Measurements from ENCODE around the gene REV3L.
"Not testable (repeated sequence)": the region's sequence is repeated elsewhere in the genome, so short reads cannot be mapped to it uniquely, and the experiment has no call there.

The REV3L gene

DNA sequence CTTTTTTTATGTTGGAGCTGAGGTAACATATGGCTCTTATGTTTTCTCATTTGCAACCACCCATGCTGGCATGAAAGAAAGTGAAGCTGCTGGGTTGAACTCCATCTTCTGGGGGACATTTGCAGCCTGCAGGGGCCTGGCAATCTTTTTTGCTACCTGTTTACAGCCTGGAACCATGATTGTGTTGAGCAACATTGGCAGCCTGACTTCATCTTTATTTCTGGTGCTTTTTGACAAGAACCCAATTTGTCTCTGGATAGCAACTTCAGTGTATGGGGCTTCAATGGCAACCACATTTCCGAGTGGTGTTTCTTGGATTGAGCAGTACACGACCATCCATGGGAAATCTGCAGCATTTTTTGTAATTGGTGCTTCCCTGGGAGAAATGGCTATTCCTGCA is 216.7 kb downstream of the REV3L start:
- no peak for DNase-seq

DNA sequence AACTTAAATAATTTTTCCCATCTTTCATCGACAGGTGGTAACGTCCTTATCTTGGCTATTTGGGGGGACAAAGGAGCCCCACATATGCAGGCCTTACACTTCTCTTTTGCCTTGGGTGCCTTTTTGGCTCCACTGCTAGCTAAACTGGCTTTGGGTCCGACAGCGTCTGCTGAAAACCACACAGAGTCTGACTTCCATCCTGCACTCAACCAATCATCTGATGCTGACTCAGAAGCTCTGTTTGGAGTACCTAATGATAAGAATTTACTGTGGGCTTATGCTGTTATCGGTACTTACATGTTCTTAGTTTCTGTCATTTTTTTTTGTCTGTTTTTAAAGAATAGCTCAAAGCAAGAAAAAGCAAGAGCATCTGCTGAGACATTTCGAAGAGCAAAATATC is 217.2 kb downstream of the REV3L start:
- DNase-seq, result peak in 1 of 51 donors; percentile 11

DNA sequence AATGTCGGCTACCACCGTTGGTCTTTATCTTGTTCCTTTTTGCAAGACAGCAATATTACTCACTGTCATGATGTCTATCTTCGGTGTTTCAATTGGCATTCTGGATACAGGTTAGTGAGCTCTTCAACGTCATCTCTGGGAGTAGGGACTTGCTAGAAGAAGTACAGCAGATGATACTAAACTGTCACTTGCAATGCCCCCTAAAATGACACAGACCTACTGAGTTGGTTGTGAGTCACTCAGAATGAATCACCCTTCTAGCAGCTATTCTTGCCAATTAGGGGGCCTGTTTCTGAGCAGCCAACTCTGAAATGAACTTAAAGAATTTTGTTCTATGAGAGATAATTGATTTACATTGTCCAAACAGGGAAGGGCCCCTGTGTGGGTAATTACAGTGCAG is 219.2 kb downstream of the REV3L start:
- DNase-seq, result peak in 2 of 51 donors; percentile 20 to 22

DNA sequence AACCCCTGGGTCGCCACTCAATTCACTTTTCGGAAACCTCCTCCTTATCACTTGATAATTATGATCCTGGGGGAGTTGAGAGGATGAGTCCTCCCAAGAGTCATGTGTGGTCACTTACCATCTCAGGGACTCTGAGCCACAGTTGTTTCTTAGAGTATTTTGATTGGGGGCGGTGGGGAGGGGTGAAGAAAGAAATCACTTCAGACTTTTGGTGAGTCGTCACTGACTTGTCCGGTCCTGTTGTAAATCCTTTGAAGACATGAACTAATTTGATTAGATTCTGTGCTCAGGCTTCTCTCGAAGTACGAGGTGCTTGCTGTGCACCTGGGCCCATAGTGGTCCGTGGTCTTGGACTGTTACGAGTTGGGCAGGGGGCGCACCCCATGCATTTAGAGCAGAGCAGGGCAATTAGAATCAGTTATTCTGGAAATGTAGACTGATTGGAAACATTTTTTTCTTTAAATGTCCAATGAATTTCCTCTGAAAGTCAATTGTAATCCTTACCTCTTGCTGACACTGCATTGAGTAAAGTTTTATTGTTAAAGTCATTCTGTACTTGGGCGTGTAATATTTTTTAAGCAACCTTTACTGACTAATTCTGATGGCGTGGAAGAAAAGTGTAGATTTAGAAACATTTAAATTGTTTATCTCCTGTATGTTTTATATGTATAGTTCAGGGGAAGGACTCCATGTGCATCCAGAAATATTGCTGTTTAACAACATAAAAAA is 222.3 kb downstream of the REV3L start:
- no peak for DNase-seq

DNA sequence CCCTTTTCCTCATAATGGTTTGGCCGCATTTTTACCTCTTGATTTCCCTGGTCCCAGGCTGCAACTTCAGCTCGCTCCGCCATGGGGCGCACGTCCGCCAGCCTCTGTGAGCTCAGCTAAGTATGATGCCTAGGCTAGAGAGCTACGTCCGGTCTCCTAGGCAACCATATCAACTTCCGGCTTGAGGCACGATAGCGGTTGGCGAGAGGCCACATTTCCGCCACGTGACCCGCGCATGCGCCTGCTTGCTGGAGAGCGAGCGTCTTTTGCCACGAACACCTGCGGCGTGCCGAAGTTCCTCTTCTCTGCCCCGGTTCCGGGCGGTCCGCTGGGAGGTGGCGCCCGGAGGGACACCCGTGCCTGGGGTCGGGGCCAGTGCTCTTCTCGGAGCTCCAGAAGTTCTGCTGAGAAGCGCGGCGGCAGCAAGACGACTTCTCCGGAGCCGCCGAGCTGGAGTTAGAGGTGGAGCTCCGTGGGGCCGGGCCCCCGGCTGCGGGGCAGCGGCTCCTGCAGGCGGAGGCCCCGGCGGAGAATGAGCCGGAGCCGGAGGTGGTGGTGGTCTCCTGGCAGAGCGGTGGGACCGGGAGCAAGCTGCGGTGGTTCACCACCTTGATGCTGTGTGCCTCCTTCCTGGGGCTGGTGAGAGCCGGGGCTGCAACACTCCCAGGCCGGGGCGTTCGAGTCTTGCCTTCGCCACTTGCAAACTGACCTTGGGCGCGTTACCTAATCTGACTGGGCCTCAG is 223.8 kb downstream of the REV3L start:
- peak; percentile 76 to 99 (median 95) for DNase-seq

DNA sequence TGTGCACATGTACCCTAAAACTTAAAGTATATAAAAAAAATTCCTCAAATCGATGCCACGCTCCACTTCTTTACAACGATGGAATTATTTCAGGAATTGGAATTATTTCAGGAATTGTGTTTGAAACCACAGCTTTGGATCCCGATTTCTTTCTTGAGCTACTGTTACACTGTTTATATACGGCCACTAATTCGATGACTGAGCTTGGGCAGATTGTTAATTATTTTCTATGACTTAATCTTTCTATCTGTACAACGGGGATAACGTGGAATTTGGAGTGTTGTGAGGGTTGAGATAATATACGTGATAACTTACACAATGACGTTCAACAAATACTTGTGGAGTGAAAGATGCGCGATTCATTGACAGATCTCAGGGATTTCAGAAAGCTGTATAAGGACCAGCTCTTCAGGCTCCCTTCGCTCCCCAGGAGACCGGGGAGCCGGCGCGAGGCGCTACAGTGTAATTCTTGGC is 224.4 kb downstream of the REV3L start:
- DNase-seq, result no peak

DNA sequence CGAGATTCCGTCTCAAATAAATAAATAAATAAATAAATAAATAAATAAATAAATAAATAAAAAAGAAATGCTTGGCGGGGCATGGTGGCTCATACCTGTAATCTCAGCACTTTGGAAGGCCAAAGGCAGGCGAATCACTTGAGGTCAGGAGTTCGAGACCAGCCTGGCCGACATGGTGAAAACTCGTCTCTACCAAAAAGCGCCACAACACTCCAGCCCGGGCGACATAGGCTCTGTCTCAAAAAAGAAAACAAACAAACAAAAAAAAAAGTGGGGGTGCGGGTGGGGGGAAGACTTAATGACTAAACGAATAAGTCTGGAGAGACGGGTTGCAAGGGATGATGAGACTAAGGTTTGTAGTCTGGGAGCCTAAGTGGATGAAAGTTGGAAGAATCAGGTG is 225.0 kb downstream of the REV3L start:
- no peak for DNase-seq

DNA sequence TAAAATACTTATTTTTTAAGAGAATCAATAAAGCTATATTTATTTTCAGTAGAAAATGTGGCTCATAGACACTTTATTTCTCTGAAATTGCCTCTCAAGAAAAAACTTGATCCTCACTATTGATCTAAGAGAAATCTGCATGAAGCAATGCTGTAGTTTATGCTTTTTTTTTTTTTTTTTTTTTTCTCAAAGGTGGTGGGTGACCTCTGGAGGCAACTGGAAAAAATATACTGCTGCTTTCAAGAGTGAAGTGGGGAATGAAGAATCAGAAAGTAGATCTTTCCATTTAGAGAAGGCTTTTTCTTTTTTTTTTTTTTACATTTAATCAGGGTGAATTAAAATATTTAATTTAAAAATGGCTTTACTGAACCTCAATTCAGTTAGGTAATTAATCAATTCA is 226.4 kb downstream of the REV3L start:
- no peak for DNase-seq

DNA sequence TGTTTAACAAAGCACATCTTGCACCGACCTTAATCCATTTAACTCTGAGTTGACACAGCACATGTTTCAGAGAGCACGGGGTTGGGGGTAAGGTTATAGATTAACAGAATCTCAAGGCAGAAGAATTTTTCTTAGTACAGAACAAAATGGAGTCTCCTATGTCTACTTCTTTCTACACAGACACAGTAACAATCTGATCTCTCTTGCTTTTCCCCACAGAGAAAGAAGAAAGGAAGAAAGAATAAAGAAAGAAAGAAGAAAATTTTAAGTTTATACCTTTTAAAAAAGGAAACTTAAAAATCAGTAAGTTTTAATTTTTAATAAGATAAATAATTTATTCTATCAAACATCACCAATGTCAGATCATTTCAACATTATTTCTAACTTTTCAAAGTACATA is 227.2 kb downstream of the REV3L start:
- not testable (repeated sequence) for DNase-seq

DNA sequence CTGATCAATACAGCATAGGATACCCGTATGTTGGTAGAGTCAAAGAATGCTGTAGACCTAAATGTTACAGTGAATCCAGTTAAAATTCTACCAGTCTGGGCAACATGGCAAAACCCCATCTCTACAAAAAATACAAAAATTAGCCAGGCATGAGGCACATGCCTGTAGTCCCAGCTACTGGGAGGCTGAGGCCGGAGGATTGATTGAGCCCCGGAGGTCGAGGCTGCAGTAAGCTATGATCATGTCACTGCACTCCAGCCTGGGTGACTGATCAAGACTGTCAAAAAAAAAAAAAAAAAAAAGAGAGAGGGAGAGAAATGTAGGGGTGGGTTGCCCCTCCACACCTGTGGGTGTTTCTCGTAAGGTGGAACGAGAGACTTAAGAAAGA is 228.2 kb downstream of the REV3L start:
- DNase-seq, result no peak

DNA sequence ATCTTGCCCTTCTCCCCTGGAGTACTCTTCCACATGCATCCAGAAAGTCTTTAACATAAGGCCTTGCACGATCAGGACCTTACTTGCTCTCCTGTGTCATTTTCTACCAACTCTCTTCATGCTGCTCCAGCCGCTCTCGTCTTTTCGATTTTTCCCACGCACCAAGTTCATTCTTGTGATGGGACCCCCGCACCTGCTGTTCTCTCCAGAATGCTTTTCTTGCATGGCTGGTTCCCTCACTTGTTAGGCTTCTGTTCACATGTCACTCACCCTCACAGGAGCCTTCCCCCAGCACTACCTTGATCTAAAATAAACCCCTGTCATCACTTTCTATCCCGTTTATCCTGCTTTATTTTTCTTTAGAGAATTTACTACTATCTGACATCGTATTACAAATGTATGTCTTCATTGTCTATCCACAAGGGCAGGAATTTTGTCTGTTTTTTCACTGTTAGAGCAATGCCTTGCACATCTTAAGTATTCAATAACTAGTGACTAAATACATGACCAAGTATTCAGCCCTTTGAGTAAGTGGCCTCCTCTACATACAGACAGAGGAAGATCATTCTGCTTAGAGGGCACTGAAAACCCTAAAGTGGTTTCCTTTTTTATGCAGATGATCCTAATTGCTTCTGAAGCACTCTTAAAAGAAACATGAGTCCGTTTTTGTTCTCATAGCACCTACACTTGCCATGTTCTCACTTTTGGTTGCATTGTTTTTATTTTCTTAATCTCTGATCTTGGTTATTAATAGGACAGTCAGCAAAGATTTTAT is 228.8 kb downstream of the REV3L start:
- no peak for DNase-seq

DNA sequence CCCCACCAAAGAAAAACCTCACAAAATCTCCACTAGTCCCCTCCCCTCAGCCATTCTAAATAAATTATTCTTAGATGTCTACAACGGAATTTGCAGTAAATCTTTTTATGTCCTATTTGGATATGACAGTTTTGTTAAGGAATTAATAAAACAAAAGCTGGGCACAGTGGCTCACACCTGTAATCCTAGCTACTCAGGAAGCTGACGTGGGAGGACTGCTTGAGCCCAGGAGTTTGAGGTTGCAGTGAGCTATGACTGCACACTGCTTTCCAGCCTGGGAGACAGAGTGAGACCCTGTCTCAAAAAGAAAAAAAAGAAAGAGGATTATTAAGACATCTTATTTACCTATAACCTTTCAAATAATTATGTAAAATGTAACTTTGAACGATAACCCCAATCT is 230.3 kb downstream of the REV3L start:
- DNase-seq, result no peak

DNA sequence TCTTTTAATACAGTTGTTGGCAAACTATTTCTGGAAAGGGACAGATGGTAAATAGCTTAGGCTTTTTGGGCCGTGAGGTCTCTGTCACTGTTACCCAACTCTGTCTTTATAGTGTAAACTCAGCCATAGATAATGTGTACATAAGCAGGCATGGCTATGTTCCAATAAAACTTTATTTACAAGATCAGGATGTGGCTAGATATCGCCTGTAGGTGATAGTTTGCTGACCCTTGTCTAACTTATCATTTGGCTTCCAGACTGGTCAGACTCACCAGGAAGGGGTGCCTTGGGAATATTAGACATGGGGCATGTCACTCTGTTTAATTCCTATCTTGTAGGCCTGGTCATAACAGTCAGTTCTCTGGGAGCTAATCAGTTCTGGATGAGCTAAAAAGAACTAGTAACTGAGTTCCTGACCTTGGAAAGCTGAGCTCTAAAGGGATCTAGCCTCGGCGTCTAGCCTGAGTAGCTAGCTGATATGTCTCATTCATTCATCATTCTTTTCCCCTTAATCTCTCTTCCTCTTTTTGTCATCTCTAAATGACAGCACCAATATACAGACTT is 232.1 kb downstream of the REV3L start:
- no peak for DNase-seq

All from hypothalamus (tissue), 51 donors.